HG03432 (cell line): ENCODE measurements around the gene EMD.
A peak's percentile ranks its signal among the peaks of the same experiment; 100 is the strongest.

Experiments
- ATAC-seq: cut with Tn5 transposase; IDR thresholded peaks from one replicate; pipeline ENCODE4 v1.9.1; 2021; ENCODE audit warnings: mild to moderate bottlenecking, moderate library complexity; ENCODE audit not compliant: unreplicated experiment

The EMD gene

GRCh38 chrX:154355094-154355775 lies 23.9 kb upstream of the EMD start:
- ATAC-seq = no peak

GRCh38 chrX:154355776-154356140 lies 23.3 kb upstream of the EMD start:
- ATAC-seq = no peak

DNA sequence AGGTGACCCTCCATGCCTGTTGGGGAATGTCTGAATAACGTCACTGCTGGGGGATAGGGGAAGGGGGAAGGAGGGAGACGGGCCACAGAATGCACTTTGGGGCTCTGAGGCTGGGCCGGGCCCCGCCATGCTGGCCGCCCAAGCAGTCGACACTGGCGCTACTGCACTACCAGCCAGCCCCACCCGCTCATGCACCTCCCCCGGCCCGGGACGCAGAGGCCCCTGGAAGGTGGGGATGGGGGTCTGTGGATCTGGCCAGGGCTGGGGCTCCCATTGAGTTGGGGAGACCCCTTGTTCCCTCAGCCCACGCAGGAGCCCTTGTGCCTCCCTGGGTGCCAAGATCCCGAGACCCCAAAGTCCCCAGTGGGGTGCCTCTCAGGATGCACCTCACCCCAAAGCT lies 22.5 kb upstream of the EMD start:
- no peak for ATAC-seq

DNA sequence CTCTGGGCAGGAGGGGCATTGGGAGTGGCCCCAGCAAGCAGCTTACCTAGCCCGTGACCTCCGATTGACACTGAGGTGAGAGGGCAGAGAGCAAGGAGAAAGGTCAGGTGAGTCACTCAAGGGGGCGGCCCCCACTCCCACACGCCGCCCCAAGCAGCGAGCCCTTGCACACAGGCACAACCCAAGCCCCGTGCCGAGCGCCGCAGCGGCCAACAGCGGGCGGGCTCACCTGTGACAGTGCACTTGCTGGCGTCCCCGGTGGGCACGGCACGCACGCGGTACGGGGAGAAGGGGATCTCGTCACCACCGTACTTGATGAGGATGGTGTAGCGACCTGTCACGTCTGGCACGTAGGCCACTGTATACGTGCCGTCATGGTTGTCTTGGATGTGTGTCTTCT lies 21.9 kb upstream of the EMD start:
- no peak for ATAC-seq

- no peak for ATAC-seq
Observed at GRCh38 chrX:154358011-154358410, 21.1 kb upstream of the EMD start.

GRCh38 chrX:154358829-154359228 lies 20.3 kb upstream of the EMD start:
- no peak for ATAC-seq

- ATAC-seq = no peak
Observed at GRCh38 chrX:154359362-154360154, 19.5 kb upstream of the EMD start.

GRCh38 chrX:154360155-154360713 lies 18.9 kb upstream of the EMD start:
- ATAC-seq = no peak

DNA sequence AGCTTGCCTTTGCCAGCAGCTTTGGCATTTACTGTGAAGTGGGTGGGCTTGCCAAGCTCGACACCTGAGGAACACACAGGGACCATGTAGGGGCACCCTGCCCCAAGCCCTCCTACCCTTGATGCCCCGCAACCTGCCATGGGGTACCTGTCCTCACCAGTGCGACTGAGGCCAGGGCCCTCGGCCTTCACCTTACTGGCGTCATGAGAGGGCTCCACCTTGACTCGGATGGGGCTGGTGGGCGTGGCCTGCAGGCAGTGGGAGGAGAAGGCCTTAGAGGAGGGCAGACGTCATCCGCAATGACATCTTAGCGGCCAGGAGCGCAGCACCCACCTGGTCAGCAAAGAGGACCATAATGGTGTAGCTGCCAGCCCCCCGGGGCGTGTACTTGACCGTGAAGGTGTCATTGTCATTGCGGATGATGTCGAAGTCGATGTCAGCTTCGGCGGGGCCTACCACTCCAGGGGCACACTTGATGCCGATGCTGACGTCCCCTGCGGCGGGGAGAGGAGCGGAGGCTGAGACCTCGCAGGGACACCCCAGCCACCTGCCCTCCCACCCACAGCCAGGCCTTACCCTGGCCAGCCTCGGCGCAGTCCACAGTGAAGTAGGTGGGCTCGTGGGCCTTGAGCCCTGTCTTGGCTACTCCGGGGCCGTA lies 16.9 kb upstream of the EMD start:
- no peak for ATAC-seq

DNA sequence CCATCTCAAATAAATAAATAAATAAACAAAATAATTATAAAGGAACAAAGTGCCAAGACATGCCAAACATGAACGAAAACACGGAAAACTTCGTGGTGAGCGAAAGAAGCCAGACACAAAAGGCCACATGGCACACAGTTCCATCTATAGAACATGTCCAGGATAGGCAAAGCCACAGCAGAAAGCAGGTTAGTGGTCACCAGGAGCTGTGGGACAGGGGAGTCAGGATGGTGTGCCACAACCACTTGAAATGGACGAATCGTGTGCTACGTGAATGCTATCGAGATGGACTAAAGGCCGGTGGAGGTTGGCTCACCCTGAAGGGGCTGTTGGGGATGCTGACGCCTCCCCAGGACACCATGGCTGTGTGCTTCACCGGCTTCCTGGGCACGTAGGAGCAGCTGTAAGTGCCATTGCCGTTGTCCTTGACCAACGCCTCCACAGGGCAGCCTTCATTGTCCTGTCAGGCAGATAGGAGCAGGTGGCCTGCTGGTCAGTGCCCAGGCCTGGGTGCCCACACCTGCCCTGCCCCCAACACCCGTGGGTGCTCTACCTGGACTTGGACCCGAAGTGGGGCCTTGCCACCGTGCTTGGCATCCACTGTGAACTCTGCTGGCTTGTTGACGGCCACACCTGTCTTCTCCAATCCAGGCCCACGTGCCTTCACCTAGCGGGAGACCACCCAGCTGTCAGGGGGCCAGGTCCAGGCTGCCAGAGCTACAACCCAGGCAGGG lies 15.2 kb upstream of the EMD start:
- ATAC-seq = no peak

DNA sequence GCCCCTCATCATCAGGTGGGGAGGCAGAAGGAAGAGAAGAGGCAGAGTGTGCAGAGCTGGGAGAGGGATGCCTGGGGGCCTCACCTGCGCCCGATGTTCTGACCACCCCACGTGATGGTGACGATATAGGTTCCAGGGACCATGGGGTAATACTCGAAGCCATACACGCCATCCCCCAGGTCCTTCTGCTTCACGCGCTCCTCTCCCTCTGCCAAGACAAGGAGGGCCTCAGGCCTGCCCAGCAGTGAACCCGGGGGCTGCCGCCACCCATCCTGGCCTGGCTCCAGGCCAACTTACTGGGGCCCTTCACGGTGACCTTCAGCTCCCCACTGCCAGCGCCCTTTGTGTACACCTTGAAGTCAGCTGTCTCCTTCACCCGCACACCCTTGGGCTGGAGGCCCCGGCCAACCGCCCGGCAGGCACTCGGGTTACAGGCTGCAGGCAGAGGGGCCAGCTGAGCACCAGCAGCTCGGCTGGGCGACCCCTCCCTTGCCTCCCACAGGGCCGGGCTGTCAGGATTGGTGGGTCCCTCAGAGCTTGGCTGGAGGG lies 14.0 kb upstream of the EMD start:
- ATAC-seq = no peak

DNA sequence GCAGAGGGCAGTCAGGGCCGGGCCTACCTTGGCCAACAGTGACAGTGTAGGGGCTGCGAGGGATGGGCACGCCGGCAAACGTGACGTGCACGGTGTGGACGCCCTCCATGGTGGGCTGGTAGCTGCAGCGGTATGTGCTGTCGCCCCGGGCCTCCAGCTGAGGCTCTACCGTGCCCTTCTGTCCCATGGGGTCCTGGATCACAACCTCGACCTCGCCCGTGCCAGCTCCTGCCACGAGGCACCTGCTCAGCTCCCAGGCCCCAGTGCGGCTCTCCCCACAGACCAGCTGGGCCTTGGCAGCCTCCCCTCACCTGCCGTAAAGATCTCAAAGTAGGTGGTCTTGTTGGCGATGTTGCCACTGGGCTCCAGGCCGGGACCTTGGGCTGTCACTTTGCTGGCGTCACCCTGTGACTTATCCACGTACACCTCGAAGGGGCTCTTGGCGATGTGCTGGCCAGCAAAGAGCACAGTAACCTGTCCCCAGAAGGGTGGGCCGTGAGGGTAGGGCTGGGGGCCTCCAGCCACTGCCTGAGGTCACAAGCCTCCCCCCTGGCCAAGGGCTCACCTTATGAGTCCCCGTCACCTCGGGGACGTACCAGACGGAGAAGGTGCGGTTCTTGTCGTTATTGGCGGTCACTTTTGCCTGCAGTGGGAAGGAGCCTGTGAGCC lies 13.0 kb upstream of the EMD start:
- ATAC-seq = no peak

GRCh38 chrX:154366666-154367055 lies 12.4 kb upstream of the EMD start:
- ATAC-seq = no peak

GRCh38 chrX:154367474-154368308 lies 11.4 kb upstream of the EMD start:
- no peak for ATAC-seq

DNA sequence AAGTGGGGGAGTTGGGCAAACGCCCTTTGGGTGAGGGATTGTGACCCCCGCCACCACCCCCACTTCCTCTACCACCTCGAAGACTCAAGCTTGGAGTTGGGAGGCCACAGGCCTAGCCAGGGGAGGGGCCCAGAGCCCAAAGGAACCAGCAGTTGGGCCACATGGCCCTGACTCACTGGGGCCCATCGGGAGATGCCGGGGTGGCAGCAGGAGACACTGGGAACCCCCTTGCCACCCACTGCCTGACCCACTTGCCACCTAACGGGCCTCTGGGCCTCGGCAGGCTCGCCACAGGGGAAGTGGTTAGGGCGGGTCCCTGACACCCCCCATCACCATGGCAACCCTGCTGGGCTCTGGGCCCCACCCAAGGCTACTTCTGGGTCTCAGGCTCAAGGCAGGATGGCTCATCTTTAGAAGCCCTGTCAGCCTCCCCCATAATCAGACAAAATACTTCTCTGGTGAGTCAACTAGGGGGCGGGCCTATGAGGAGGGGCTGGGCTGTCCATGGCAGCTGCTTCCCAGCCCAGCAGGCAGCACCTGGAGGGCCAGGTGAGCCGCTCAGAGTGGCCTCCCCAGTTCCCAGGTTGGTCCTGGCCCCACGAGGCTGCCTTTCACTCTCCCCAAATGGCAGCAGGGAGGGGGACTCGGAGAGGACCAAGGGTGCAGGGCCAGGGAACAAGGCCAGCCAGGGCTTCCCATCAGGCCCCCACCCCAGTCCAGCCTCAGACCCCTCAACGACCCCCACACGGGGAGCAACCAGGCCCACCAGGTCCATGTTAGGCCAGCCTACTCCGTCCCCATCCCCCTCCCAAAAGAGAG lies 10.3 kb upstream of the EMD start:
- peak; percentile 38 for ATAC-seq

- ATAC-seq = peak; percentile 30
Observed at GRCh38 chrX:154369449-154370299, 9.4 kb upstream of the EMD start.

DNA sequence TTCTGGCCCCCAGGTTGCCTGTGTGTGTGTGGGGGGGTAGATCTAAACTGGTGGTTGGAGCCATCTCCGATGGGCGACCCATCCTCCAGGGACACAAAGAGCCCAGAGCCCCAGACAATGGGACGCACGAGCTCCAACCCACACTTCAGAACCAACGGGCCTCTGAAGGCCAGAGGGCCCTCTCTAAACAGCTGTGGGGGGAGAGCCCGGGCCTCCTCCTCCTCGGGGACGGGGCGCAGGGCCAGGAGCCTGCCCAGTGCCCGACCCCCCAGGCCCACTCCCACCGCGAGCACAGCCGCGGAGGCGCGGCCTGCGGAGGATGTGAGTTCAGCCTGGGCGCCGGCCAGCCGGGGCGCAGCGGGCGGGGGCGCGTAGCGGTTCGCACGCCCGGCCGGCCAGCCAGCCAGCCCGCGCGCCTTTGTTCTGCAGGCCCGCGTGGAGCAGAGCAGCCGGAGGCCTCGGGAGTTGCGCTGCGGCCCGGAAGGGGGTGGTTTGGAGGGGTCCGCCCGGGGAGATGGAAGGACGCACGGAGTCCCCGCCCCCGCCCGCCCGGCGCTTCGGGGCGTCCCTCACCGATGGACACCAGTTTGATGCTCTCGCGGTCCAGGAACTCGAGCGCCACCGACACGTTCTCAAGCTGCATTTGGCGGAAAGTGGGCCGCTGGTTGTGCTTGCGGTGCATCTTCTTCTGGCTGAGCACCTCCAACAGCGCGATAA lies 8.6 kb upstream of the EMD start:
- no peak for ATAC-seq
